ENCODE results near the gene ZNF319.

Gene ZNF319

GRCh38 chr16:57999971-58000705 lies at the start of gene ZNF319:
TSS of gene ZNF319 (minus strand) at chr16:58000672. CDS start at chr16:57998265, 2,407 bp downstream.
- TF ChIP-seq ZFX (IDR thresholded peaks at IDR 0.05) (peak; percentile 99), CTCF (conservative IDR thresholded peaks at IDR 0.05) (no peak)
- peak within 1 kb of the TSS; percentile 89 for H3K27ac ChIP-seq

- TF ChIP-seq ZFX (IDR thresholded peaks at IDR 0.05) (no peak), CTCF (conservative IDR thresholded peaks at IDR 0.05) (no peak)
- H3K27ac ChIP-seq = no peak overlapping the region
Measured at GRCh38 chr16:58049232-58050185, 49.0 kb upstream of the ZNF319 start.

GRCh38 chr16:58048494-58049231 lies 48.2 kb upstream of the ZNF319 start:
- no peak for TF ChIP-seq CTCF (conservative IDR thresholded peaks at IDR 0.05)
- no peak for TF ChIP-seq ZFX (IDR thresholded peaks at IDR 0.05)
- no peak overlapping the region for H3K27ac ChIP-seq

GRCh38 chr16:58047557-58048348 lies 47.3 kb upstream of the ZNF319 start:
- H3K27ac ChIP-seq = no peak overlapping the region
- TF ChIP-seq ZFX (IDR thresholded peaks at IDR 0.05) = no peak
- no peak for TF ChIP-seq CTCF (conservative IDR thresholded peaks at IDR 0.05)

GRCh38 chr16:58046936-58047335 lies 46.5 kb upstream of the ZNF319 start:
- TF ChIP-seq ZFX (IDR thresholded peaks at IDR 0.05) (no peak), CTCF (conservative IDR thresholded peaks at IDR 0.05) (no peak)
- no peak overlapping the region for H3K27ac ChIP-seq

GRCh38 chr16:58046054-58046881 lies 45.8 kb upstream of the ZNF319 start:
- TF ChIP-seq ZFX (IDR thresholded peaks at IDR 0.05) = no peak
- no peak for TF ChIP-seq CTCF (conservative IDR thresholded peaks at IDR 0.05)
- H3K27ac ChIP-seq = no peak overlapping the region
